Hematopoietic multipotent progenitor cell treated with erythropoietin and hydrocortisone succinate and interleukin-3 and kit ligand, for 15 days (in vitro differentiated cells): ENCODE results near the gene MRNIP.
"Not testable (repeated sequence)": the region's sequence is repeated elsewhere in the genome, so short reads cannot be mapped to it uniquely, and the experiment has no call there.

Experiments
- DNase-seq: peaks from one replicate; pipeline ENCODE4 v3.0.0-alpha.2; 2015; ENCODE audit warnings: low spot score

The MRNIP gene

GRCh38 chr5:179871533-179871932, 12.9 kb upstream of the MRNIP start:
- not testable (repeated sequence) for DNase-seq

GRCh38 chr5:179870952-179871351, 12.3 kb upstream of the MRNIP start:
- DNase-seq: no peak

GRCh38 chr5:179870403-179870903, 11.8 kb upstream of the MRNIP start:
- DNase-seq: peak; percentile 11

- DNase-seq: no peak
These were observed 11.2 kb upstream of the MRNIP start for GRCh38 chr5:179869641-179870402.

- DNase-seq: no peak
These were observed 10.5 kb upstream of the MRNIP start for GRCh38 chr5:179869101-179869500.

- DNase-seq: no peak
These were observed 9.9 kb upstream of the MRNIP start for GRCh38 chr5:179868541-179868940.

GRCh38 chr5:179867476-179867875, 8.9 kb upstream of the MRNIP start:
- no peak for DNase-seq

- no peak for DNase-seq
These were observed 8.5 kb upstream of the MRNIP start for GRCh38 chr5:179867079-179867465.

GRCh38 chr5:179866241-179867078, 7.8 kb upstream of the MRNIP start:
- DNase-seq: no peak

- no peak for DNase-seq
These were observed 7.0 kb upstream of the MRNIP start for GRCh38 chr5:179865491-179866240.

GRCh38 chr5:179864686-179865085, 6.1 kb upstream of the MRNIP start:
- no peak for DNase-seq

GRCh38 chr5:179863449-179864085, 5.0 kb upstream of the MRNIP start:
- no peak for DNase-seq

GRCh38 chr5:179862891-179863290, 4.3 kb upstream of the MRNIP start:
- no peak for DNase-seq

GRCh38 chr5:179862296-179862695, 3.7 kb upstream of the MRNIP start:
- DNase-seq: no peak

GRCh38 chr5:179860301-179860700, 1.7 kb upstream of the MRNIP start:
- DNase-seq: no peak

GRCh38 chr5:179858241-179858585, 404 bp downstream of the MRNIP start:
- no peak for DNase-seq

GRCh38 chr5:179854356-179854755, 4.3 kb downstream of the MRNIP start:
- DNase-seq: no peak

GRCh38 chr5:179852993-179853547, 5.5 kb downstream of the MRNIP start:
- DNase-seq: no peak

GRCh38 chr5:179841621-179842020, 17.0 kb downstream of the MRNIP start:
- DNase-seq: no peak

- no peak for DNase-seq
These were observed 17.9 kb downstream of the MRNIP start for GRCh38 chr5:179840766-179841165.

- no peak for DNase-seq
These were observed 18.3 kb downstream of the MRNIP start for GRCh38 chr5:179840321-179840720.
